Body of pancreas (tissue), 4 donors: ENCODE results near the gene TRIM71. TPM values are rescaled to one million over a fixed set of nuclear protein-coding genes. Genes with fewer than 3 reads are reported as not detected.
A peak's percentile ranks its signal among the peaks of the same experiment; 100 is the strongest.

Experiments
- ATAC-seq: fragments of 150-250 bp; one replicate; pipeline ENCODE4 v1.9.1; 2016
- DNase-seq, 4 donors: peaks; one replicate each; pipeline ENCODE4 v3.0.0-alpha.2; 2019
- H3K27ac ChIP-seq, 4 donors: fragments of 200-600 bp; sonication (generic); 1 replicate in 3 of 4; 2 replicates in 1 of 4; pipeline versions ENCODE4 v1.5.1 to v1.6.1; 2016 to 2019; ENCODE audit warnings: mild to moderate bottlenecking in 1 of 4, mixed read lengths in 1 of 4, moderate library complexity in 1 of 4
- H3K27me3 ChIP-seq, 2 donors: fragments of 200-600 bp; sonication (generic); one replicate each; pipeline ENCODE4 v1.6.0; 2016; ENCODE audit warnings: mild to moderate bottlenecking in 1 of 2
- H3K36me3 ChIP-seq, 2 donors: fragments of 200-600 bp; sonication (generic); replicated peaks in 1 of 2; 2 replicates each; pipeline ENCODE4 v1.5.1; 2016; ENCODE audit warnings: low read depth in 2 of 2; ENCODE audit not compliant: insufficient read depth in 1 of 2
- H3K4me1 ChIP-seq: fragments of 200-600 bp; sonication (generic); one replicate; pipeline ENCODE4 v1.6.0; 2016
- H3K4me3 ChIP-seq, 2 donors: fragments of 200-600 bp; sonication (generic); 1 replicate in 1 of 2; 2 replicates in 1 of 2; pipeline ENCODE4 v1.5.1; 2016 to 2019
- H3K9me3 ChIP-seq, 3 donors: fragments of 200-600 bp; sonication (generic); 1 replicate in 2 of 3; 2 replicates in 1 of 3; pipeline ENCODE4 v1.5.1; 2016
- POLR2A ChIP-seq, 3 donors: fragments of 450-650 bp; IDR thresholded peaks; one replicate each; pipeline ENCODE4 v1.6.1; 2016; ENCODE audit warnings: antibody characterized with exemption in 3 of 3, mild to moderate bottlenecking in 2 of 3
- WGBS, 2 donors: methylation state at CpG; one replicate each; pipeline ENCODE4 v1.1.5; 2017; 5-methylcytosine and 5-hydroxymethylcytosine counted together
- intact Hi-C: fragments of 100-400 bp; cut with DNase I; formaldehyde crosslinking; loops from one replicate; pipeline ENCODE4 v1.15.1; 2023
- total RNA-seq, 2 donors: library from RNA; depleted of rRNA; stranded (reverse); fragments of >200 nt; gene quantifications; one replicate each; pipeline ENCODE4 v1.1.0, GENCODE V29; 2016
- TF ChIP-seq, protein P1 (sequence below), 7 experiments: fragments of 450-650 bp in 4 of 7; fragments of 200-600 bp in 3 of 7; sonication (generic) in 3 of 7; IDR thresholded peaks; one replicate each; pipeline ENCODE4 v1.5.1; 2016 to 2019; ENCODE audit warnings: antibody characterized with exemption in 7 of 7

Gene TRIM71
- total RNA-seq, 2 donors from 2014 or later: not detected

DNA sequence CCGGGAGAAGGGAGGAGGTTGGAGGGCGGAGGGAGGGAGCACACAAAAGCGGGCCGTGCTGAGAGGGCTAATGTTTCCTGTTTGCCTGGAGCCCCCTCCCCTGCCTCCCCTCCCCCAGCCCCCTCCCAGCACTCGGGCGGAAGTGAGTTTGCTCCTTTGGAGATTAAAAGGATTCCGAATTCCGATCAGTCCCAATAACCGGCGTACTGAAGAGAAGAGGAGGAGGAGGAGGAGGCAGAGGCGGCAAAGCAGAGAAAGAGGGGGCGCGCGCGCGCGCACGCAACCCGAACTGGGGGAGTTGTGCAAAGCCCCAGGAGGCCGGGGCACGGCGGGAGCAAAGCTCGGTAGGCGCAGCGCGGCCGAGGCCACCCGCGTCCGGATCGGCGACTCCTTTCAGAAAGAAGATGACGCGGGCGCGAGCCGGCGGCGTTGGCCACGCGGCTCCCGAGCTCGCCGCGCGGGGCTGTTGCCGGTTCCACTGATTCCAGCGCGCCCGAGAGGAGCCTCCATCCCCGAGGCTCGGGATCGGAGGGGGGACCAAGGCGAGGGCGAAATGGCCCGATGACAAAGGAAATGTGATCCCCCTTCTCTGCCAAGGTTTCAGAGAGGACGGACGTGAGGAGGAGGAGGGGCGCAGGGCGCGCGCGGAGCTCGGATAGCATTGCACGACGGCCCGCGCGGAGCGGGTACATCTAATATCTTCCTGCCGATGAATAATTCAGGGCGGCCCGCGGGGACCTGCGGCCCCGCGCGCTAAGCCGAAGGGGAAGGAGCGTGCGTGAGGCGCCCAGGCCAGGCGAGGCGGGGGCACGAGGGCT is 1.1 kb upstream of the TRIM71 start:
- Histone ChIP-seq H3K36me3 (no peaks in the 10 kb centered on the region), H3K4me3 (no peak overlapping the region), H3K9me3 (peaks cover 0 to 15% (median 0%) of the 10 kb centered on the region in 3 donors), H3K27me3 (peaks cover 0 to 41% of the 10 kb centered on the region in 2 donors), H3K27ac (no peak overlapping the region), H3K4me1 (peaks cover 21% of the 10 kb centered on the region)
- no peak for DNase-seq
- intact Hi-C loops: no loop called here
- WGBS, 2 donors: 1 to 2% methylated on average over 48 to 85 of the region's 85 CpGs
- TF ChIP-seq POLR2A (IDR thresholded peaks at IDR 0.05): no peak
- TF ChIP-seq, protein P1, sequence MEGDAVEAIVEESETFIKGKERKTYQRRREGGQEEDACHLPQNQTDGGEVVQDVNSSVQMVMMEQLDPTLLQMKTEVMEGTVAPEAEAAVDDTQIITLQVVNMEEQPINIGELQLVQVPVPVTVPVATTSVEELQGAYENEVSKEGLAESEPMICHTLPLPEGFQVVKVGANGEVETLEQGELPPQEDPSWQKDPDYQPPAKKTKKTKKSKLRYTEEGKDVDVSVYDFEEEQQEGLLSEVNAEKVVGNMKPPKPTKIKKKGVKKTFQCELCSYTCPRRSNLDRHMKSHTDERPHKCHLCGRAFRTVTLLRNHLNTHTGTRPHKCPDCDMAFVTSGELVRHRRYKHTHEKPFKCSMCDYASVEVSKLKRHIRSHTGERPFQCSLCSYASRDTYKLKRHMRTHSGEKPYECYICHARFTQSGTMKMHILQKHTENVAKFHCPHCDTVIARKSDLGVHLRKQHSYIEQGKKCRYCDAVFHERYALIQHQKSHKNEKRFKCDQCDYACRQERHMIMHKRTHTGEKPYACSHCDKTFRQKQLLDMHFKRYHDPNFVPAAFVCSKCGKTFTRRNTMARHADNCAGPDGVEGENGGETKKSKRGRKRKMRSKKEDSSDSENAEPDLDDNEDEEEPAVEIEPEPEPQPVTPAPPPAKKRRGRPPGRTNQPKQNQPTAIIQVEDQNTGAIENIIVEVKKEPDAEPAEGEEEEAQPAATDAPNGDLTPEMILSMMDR (IDR thresholded peaks at IDR 0.05): no peak
- ATAC-seq: peak; percentile 33

DNA sequence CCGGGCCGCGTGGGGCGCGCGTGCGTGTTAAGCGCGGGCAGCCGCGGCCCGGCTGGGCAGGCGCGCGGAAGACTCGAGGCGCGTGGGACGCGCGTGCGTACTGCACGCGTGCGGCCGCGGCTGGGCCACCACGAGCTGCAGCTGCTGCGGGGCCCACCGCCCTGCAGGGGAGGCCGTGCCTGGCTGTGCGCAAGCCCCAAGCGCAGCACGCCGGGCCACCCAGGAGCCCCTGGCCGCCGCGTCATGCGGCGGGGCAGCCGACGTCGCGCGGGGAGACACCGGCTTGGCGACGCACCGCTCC is 590 bp upstream of the TRIM71 start:
- Histone ChIP-seq H3K27ac (no peak overlapping the region), H3K4me3 (no peak overlapping the region), H3K4me1 (peaks cover 21% of the 10 kb centered on the region), H3K36me3 (no peaks in the 10 kb centered on the region), H3K9me3 (peaks cover 0 to 15% (median 0%) of the 10 kb centered on the region in 3 donors), H3K27me3 (peaks cover 0 to 41% of the 10 kb centered on the region in 2 donors)
- ATAC-seq (no peak), DNase-seq (no peak)
- WGBS, 2 donors: 2 to 4% methylated on average over 4 to 49 of the region's 49 CpGs
- intact Hi-C loops: no loop called here
- no peak for TF ChIP-seq POLR2A (IDR thresholded peaks at IDR 0.05)
- TF ChIP-seq, protein P1 (IDR thresholded peaks at IDR 0.05): no peak

DNA sequence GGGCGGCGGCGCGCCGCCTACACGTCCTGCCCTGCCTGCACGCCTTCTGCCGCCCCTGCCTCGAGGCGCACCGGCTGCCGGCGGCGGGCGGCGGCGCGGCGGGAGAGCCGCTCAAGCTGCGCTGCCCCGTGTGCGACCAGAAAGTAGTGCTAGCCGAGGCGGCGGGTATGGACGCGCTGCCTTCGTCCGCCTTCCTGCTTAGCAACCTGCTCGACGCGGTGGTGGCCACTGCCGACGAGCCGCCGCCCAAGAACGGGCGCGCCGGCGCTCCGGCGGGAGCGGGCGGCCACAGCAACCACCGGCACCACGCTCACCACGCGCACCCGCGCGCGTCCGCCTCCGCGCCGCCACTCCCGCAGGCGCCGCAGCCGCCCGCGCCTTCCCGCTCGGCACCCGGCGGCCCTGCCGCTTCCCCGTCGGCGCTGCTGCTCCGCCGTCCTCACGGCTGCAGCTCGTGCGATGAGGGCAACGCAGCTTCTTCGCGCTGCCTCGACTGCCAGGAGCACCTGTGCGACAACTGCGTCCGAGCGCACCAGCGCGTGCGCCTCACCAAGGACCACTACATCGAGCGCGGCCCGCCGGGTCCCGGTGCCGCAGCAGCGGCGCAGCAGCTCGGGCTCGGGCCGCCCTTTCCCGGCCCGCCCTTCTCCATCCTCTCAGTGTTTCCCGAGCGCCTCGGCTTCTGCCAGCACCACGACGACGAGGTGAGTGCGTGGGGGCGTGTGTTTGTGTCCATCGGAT is 602 bp downstream of the TRIM71 start:
- intact Hi-C loops: no loop called here
- Histone ChIP-seq H3K27ac (no peak overlapping the region), H3K4me3 (no peak overlapping the region), H3K4me1 (peaks cover 21% of the 10 kb centered on the region), H3K9me3 (peaks cover 0 to 15% (median 0%) of the 10 kb centered on the region in 3 donors), H3K27me3 (peaks cover 0 to 41% of the 10 kb centered on the region in 2 donors), H3K36me3 (no peaks in the 10 kb centered on the region)
- ATAC-seq: no peak
- DNase-seq: no peak
- 2% methylated on average over 93 of the region's 111 CpGs; no CpG with 5 or more reads in 1 of the 2 donors for WGBS, 2 donors
- TF ChIP-seq, protein P1 (IDR thresholded peaks at IDR 0.05): no peak
- TF ChIP-seq POLR2A (IDR thresholded peaks at IDR 0.05): no peak

DNA sequence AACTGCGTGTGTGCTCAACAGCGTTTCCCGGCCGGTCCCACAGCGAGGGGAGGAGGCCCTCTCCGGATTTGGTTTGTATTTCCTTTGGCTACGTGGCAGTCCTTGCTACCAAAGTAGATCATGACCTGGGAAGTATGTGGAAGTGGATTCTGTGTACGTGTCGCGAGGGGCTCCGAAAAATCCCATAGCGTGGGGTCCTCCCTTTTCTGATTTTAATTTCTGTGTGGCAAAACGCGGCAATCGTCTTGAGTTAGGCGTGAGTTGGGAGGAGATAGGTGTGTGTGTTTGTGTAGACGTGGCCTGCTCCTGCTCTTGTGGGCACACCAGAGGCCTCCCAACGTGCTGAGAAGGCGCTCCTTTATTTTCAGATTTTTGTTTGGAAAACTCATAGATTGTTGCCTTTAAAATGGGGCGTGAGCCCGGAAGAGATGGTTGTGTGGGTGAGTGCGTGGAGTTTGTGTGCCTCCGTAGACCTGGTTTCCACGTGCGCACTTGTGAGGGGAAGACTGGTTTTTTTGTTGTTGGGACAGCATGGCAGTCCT is 1.2 kb downstream of the TRIM71 start:
- Histone ChIP-seq H3K4me3 (no peak overlapping the region), H3K27me3 (peaks cover 0 to 41% of the 10 kb centered on the region in 2 donors), H3K27ac (no peak overlapping the region), H3K4me1 (peaks cover 21% of the 10 kb centered on the region), H3K9me3 (peaks cover 0 to 15% (median 0%) of the 10 kb centered on the region in 3 donors), H3K36me3 (no peaks in the 10 kb centered on the region)
- intact Hi-C loops: no loop called here
- DNase-seq: no peak
- TF ChIP-seq POLR2A (IDR thresholded peaks at IDR 0.05): no peak
- TF ChIP-seq, protein P1 (IDR thresholded peaks at IDR 0.05): no peak
- WGBS, 2 donors: 37 to 39% methylated on average over 24 to 25 of the region's 25 CpGs
- ATAC-seq: no peak
